H1 (cell line): ENCODE results near the gene CD300LG.

Source experiments
- CTCF ChIP-seq, 3 experiments: IDR thresholded peaks; 1 replicate in 2 of 3; 2 replicates in 1 of 3; pipeline versions ENCODE4 v1.5.1 to v1.6.1; 2011; ENCODE audit warnings: low read length in 3 of 3, mild to moderate bottlenecking in 3 of 3, inconsistent platforms in 2 of 3, low read depth in 1 of 3, moderate library complexity in 1 of 3; ENCODE audit not compliant: insufficient read depth in 1 of 3; ENCODE audit errors: control extremely low read depth in 1 of 3
- EZH2 ChIP-seq: fragments of 200-600 bp; sonication (generic); IDR thresholded peaks from 2 replicates; pipeline ENCODE4 v1.7.1; 2012; ENCODE audit warnings: low read depth, mild to moderate bottlenecking, moderate library complexity, low read length, inconsistent platforms; ENCODE audit not compliant: severe bottlenecking
- FOSL1 ChIP-seq: IDR thresholded peaks from 2 replicates; pipeline ENCODE4 v1.6.1; 2011; ENCODE audit warnings: mild to moderate bottlenecking, low read depth, low read length, moderate library complexity; ENCODE audit not compliant: insufficient read depth
- RNF2 ChIP-seq: fragments of 200-900, 300-1000 bp; sonication (generic); IDR thresholded peaks from 2 replicates; pipeline ENCODE4 v1.7.1; 2016; ENCODE audit warnings: borderline replicate concordance, low read depth, mild to moderate bottlenecking, antibody characterized with exemption, low read length; ENCODE audit not compliant: poor library complexity, severe bottlenecking; ENCODE audit errors: missing control alignments
- ZNF274 ChIP-seq: IDR thresholded peaks from 2 replicates; pipeline ENCODE4 v1.7.0; 2012; ENCODE audit warnings: low read length, borderline replicate concordance; ENCODE audit errors: extremely low read depth

DNA sequence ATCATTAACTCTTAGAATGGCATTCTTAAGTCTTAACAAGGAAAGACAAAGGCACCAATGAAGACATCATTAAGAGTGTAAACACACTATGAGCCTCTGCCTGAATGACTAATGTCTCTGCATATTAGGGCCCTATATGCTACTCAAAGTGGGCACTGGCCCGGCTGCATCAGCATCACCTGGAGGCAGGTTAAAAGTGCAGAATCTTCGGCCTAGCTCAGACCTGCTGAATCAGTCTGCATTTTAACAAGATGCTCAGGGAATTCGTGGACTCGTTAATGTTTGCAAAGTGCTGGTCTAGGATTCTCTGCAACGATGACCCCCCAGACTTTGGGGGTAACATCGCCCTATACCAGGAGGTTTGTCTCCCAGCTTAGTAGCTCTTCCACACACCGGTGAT lies 20.8 kb upstream of the CD300LG start:
- TF ChIP-seq RNF2 (no peak), CTCF (IDR thresholded peaks at IDR 0.05; ENCODE audit: control extremely low read depth in 1 of 3, insufficient read depth in 1 of 3, low read depth in 1 of 3, low read length in 3 of 3) (no peak), FOSL1 (no peak), ZNF274 (no peak), EZH2 (no peak)
